Upper lobe of left lung (tissue), 4 donors: ENCODE measurements around the gene NSMCE1.

Source experiments
- CTCF ChIP-seq, 6 experiments: fragments of 450-650 bp in 4 of 6; fragments of 200-600 bp in 2 of 6; sonication (generic) in 2 of 6; IDR thresholded peaks; one replicate each; pipeline ENCODE4 v1.5.1; 2016 to 2019; ENCODE audit warnings: antibody characterized with exemption in 6 of 6
- POLR2A ChIP-seq, 4 donors: fragments of 450-650 bp; IDR thresholded peaks; one replicate each; pipeline ENCODE4 v1.5.1; 2016 to 2017; ENCODE audit warnings: antibody characterized with exemption in 4 of 4, mild to moderate bottlenecking in 2 of 4

- TF ChIP-seq CTCF (IDR thresholded peaks at IDR 0.05) (no peak), POLR2A (IDR thresholded peaks at IDR 0.05) (no peak)
Measured at GRCh38 chr16:27199736-27200135, 68.8 kb downstream of the NSMCE1 start.
